Stimulated activated CD8-positive, alpha-beta memory T cell treated with anti-CD3 and anti-CD28 coated beads, Interleukin-2, amount 100 ng/mL, for 48 hours (primary cell): ENCODE data around the gene IFT81.
"Not testable (repeated sequence)": the region's sequence is repeated elsewhere in the genome, so short reads cannot be mapped to it uniquely, and the experiment has no call there.

Source experiments
- DNase-seq, 2 donors: peaks; one replicate each; pipeline ENCODE4 v3.0.0-alpha.2; 2020; ENCODE audit warnings: low read depth in 2 of 2

IFT81 gene

DNA sequence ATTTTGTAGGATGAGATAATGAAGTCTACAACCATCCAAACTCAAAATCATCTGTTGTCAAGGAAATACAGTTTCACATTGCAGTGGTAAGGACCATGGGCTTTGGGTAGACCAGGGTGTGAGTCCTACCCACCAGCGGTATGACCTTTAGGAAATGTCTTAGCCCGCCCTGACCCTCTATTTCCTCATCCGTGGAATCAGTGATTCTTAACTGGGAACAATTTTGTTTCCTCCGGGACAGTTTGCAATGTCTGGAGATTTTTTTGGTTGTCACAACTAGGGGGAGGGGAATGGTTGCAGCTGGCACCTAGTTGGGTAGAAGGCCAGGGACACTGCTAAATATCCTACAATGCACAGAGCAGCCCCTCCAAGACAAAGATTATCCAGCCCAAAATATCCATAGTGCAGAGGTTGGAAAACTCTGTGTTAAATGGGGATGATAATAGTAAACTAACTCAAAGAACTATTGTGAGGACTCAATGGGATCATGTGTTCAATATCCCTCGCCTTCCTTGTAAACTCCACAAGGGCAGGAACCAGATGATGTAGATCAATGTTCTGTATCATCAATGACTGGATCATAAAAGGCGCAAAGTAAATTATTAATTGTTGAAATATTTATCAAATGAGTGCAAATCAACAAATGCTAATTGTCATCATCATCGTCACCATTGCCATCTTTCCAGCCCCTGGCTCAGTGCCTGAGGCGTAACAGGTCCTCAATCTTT, 15.7 kb upstream of the IFT81 start:
- no peak for DNase-seq

DNA sequence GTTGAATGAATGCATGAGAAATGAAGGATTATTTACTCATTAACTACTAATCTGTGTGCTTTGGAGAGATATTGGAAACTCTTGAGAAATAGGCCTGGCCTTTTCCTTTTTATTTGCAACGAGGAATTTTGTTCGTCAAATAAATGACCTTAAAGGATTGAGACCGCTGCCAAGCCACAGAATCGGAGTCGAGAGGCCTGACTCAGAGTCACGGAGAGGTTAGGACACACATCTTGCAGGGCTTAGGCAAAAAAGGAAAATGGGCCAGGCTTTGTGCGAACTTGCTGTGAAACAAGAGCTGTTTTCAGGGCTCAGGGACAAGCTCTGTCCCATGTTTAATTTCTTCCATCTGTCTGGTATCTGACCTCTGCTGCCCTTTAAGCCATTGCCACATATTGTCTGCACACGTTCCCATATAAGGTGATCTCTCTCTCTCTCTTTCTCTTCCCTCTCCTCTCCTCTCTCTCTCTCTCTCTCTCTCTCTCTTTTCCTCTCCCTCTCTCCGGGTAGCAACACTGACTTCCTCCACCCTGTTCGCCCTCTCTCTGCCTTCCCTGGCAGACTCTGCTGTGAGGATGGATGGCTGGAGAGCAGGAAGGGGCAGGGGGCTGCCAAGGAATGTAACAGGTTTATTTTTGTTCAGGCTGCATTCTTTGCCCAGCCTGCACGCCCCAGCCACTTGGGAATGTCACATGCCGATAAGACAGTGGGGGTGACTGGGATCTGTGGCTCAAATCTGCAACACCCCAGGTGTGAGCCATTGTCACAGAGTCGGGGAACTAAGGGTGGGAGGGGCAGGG, 14.9 kb upstream of the IFT81 start:
- no peak for DNase-seq

DNA sequence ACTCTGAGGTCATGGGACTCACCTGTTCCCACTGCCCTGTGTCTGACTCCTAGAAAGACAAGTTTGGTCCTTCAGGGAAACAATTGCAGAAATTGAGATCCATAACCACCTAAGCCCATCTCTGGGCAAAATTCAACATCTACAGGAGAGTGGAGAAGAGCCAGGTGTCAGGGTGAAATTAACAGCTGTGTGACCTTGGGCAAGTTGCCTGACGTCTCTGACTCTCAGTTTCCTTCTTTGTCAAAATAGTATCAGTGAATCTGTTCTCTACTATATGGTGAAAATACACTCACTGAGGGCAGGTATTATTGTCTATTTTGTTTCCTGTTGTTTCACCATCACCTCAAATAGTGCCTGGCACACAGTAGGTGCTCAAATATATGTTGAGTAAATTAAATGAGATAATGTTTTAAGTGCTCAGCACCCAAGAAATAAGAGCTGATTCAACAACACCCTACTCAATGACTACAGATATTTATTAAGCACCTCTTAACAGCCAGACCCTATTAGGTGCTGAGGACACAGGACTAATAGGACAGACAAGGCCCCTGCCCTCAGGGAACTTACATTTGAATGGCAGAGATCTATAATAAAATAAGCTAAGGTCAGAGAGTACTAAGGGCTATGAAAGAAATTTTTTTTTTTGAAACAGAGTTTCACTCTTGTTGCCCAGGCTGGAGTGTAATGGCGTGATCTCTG, 14.2 kb upstream of the IFT81 start:
- no peak for DNase-seq

DNA sequence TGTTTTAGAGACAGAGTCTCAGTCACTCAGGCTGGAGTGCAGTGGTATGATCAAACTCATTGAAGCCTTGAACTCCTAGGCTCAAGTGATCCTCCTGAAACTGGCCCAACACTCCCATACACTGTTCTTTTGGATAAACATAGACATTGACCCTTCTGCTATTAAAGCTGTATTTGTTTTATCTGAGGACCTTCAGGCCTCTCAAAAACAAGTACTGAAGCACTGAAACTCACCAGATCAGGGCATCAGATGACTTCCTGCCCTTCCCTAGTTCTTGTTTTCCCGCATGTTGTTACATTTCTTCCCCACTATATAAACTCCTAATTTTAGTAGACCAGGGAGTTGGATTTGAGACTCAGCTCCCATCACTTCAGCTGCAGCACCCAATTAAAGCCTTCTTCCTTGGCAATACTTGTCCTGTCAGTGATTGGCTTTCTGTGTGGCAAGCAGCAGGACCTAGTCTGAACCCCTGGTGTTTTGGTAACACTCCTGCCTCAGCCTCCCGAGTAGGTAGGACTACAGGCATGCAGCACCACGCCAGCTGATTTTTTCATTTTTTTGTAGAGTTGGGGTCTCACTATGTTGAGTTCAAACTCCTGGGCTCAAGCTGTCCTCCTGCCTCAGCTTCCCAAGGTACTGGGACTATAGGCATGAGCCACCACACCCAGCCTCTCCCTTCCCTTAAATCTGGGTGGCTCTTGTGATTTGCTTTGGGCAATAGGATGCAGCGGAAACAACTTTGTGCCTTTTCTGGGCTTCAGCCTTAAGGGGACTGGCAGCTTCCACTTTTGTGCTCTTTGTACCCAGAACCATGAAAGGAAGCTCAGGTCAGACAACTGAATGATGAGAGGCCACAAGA, 12.5 kb upstream of the IFT81 start:
- DNase-seq: no peak

DNA sequence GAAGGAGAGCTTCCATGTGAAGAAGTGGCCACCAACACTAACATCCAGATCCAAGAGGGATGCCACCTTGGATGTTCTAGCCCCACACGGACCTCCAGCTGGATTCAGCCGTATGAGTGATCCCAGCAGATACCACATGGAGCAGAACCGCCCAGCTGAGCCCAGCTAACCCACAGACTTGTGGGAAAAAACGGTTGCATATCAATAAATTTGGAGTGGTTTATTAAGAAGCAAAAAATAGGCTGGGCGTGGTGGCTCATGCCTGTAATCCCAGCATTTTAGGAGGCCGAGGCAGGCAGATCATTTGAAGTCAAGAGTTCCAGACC, 11.9 kb upstream of the IFT81 start:
- DNase-seq: no peak

DNA sequence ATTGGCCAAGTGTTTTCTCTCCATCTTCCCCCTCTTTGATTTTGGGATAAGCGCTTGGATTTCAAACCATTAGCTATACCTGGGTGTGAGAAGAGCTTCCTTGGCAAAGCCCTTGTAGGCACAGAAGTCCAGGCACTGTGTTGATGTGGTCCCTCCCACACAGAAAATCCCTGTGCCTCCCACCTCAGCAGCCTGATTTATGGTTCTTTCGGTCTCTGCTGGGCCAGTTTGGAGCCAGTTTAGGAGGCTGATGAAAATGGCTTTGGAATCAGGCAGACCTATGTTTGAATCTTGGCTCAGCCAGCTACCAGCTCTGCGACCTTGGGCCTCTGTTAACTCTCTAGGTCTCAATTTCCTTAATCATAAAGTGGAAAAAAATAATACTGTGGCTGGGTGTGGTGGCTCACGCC, 9.6 kb upstream of the IFT81 start:
- DNase-seq: no peak

DNA sequence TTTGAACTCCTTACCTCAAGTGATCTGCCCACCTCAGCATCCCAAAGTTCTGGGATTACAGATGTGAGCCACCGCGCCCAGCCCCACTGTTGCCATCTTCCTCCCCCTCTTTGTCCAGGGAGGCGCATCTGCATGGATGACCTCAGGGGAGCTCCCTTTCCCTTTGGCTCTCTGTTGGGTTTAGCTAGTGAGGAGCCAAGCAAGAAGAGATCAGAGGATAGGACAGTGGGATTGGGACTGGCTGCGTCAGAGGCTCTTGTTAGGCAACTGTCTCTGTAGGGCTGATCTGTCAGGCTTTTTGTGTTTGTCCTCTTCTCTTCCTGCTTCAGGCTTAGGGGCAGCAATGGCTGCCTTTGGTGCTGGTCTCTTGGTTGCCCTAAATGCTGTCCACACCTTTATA, 8.5 kb upstream of the IFT81 start:
- no peak for DNase-seq

DNA sequence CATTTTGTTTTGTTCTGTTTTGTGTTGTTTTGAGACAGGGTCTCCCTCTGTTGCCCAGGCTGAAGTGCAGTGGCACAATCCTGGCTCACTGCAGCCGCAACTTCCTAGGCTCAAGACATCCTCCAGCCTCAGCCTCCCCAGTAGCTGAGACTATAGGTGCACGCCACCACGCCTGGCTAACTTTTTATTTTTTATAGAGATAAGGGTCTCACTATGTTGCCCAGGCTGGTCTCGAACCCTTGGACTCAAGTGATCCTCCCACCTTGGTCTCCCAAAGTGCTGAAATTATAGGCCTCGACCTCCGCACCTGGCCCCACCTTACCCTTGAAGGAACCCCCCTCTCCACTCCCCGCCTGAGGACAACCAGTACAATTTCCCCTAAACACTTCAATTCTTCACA, 7.5 kb upstream of the IFT81 start:
- no peak for DNase-seq

DNA sequence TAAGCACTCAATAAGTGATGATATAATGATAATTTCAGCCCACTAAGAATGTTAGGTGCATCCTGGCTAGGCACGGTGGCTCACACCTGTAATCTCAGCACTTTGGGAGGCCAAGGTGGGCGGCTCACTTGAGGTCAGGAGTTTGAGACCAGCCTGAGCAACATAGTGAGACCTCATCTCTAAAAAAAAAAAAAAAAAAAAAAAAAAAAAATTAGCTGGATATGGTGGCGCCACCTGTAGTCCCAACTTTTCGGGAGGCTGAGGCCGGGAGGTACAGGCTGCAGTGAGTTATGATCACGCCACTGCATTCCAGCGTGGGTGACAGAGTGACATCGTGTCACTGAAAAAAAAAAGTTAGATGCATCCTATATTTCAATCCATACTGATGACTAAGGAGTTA, 6.9 kb upstream of the IFT81 start:
- DNase-seq: not testable (repeated sequence)

DNA sequence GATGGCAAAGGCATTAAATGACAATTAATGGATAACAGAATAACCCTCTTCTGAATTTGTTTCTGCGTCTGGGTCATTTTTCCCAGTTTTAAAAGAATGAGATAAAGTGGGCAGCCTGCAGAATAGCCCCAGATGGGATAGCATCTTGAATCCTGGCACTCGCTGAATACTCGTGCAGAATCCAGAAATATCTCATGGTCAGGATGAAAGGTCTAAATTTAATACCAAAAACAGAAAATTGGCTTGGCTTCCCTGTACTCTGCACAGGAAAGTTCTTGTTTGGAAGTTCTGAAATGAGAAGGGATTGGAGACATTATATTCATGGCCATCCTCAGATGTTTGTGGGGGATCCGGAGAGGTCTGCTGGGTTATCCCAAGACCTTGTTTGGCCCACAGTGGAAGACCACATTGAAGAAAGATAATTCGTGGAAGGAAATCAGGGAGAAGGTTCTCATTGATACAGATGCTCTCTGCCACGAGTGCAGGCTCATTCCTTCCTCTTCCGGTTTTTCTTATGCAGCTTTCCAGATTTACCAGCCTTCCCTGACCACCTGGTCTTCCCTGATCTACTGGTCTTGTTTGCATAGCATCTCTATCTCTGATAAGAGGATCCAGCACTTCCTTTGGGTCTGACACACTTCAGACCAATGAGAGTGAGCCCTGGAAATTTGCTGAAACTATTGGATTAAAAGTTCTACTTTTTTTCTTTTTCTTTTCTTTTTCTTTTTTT, 6.0 kb upstream of the IFT81 start:
- no peak for DNase-seq

DNA sequence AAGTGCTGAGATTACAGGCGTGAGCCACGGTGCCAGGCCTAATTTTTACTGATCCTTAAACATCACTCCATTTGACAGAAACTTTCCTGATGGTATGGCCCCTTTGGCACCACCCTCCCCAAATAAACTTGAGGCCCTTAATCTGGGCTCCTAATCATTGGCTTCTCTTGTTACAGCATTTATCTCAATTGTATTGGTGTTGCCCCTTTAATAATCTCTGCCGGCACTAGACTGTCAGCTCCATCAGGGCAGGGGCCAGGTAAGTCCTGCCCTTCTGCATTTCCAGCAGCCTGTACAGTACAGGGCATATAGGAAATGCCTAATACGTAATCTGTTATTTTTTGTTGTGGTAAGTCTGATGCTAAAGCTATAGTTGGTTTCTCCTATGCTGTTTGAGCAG, 1.2 kb upstream of the IFT81 start:
- DNase-seq: no peak

DNA sequence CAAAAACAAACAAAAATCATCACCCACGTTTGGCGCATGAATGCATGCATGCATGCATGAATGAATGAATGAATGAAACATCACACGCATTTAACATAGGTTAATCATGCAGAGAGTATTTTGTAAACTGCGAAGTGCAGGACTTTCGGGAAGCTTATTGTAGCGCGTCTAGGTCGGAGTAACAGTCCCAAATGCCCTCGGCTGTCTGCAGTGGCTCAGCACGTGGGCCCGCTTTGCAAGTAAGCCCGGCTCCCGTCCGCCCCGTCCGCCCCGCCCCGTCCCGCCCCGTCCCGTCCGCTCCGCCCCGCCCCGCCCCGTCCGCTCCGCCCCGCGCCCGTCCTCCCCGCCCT, 263 bp upstream of the IFT81 start:
- no peak for DNase-seq

DNA sequence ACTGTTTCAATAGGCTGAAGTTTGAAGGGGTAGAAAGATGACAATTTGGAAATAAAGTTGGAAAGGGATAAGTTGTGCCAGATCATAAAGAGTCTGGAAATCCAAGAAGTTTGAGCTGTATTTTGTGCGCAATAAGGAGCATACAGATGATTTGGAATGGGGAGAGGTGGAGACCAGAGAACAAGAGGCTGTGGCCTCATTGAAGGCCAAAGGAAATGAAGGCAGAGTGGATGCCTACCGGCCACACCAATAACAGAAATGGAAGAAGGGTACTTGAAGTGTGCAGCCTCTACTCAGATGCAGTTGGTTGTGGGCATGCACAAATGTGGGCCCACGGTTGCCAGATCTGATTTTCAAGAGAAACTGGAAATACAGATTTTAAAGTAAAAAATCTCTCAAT, 2.4 kb downstream of the IFT81 start:
- DNase-seq: no peak

DNA sequence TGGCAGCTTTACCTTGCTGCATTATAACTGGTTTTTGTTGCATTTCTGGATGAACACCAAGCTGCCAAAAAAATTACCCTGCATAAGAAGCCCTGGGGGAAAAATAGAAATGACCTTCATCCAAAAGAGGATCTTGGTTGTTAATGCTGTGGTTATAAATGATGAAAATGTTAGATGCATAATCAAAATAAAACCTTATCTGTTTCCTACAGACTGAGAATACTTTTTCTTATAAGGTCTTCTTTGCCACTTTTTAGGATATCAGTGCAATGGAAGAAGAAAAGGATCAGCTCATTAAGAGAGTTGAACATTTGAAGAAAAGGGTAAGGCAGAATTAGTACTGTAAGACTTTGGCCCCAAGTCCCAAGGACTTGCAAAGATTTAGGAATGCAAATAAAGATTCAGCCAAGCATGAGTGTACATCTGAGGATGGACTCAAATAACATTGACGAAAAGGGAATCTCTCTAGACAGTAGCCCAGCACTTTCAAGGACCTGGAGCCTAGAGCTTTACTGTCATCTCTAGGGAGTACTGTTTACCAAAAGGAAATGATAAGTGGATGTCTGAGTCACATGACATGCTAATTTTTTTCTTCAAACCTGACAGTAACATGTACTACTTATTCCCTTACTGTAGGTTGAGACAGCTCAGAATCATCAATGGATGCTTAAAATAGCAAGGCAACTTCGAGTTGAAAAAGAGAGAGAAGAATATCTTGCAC, 10.7 kb downstream of the IFT81 start:
- DNase-seq: no peak

DNA sequence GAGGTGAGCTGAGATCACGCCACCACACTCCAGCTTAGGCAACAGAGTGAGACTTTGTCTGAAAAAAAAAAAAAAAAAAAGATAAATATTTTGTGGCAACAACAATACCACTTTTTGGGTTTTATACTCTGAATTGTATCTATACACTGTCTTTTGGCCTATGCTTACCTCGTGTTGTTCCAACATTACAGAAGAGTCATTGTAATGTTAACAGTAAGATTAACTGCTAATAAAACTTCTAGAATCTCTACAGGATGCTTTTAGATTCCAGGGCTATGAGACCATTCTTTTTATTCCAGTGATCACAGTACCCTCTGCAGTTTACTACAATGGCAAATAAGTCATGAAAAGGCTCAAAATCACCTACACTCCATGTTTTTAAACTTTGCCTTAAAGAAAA, 11.6 kb downstream of the IFT81 start:
- no peak for DNase-seq

DNA sequence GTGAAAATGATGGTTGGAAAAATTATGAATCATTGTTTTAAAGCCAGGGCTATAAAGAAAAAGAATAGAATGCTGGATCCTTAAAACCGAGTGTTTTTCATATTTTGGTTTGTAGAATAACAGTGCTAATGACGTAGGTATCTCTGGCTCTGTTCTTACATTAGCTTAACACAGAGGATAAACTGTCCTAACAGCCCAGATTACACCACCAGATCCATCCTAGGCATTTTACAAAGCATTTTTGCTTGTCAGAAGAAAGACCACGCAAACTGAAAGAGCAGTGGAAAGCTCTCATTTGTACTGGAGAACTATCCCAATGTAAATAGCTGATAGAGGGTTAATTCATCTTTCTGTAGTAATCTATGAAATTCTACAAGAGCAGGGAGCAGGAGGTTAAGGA, 13.6 kb downstream of the IFT81 start:
- no peak for DNase-seq

DNA sequence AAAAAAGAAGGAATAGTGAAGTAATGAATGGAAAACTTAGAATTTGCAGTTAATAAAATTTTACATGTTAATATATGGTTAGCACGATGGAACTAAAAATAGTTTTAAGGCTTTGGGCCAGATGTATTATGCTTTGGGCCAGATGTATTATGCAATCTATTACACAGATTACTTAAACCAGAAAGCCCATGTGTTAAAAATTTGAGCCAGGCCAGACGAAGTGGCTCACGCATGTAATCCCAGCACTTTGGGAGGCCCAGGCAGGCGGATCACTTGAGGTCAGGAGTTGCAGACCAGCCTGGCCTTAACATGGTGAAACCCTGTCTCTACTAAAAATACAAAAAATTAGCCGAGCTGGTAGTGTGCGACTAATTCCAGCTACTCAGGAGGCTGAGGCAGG, 17.2 kb downstream of the IFT81 start:
- DNase-seq: no peak

DNA sequence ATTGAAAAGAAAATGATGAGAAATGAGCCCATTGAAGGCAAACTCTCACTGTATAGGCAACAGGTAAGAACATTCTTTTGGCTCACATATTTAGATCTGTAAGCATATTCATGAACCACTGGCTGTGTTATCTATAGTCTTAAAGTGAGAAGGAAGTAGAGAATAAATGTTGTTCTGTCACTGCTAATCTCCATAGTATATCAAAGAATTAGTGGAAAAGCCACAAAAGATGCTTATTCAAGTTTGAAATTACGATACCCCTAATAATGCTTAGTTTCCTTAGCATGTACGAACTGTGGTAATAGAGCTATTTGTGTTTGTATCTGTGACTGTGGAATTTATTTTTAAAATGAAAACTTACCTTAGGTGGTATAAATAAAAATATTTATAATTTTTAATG, 22.8 kb downstream of the IFT81 start:
- DNase-seq: no peak

DNA sequence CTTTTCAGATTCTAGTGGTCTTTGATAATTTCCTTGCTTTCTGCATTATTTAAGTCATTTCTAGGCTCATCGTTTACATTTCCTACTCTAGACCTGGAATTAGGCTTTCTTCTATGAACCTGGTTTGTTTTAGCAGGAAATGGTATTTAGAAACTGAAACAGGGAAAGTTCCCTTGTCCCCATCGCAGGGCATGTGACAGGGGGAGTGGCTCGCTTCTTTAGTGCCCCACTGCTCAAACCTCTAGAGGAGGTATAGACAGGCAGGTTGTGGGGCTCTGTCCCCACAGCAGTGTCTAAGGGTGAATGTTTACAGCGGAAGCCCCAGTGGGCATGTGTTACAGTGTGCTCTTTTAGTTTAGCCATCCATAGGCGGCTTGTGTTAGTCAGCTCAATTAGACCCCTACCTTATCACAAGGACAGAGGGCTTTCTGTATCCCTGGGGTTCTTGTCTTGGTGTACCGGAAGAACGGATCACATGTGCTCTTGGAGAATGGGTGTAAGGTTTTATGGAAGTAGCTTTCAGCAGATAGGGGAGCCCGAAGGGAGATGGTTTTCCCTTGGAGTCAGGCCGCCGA, 25.0 kb downstream of the IFT81 start:
- DNase-seq: no peak

DNA sequence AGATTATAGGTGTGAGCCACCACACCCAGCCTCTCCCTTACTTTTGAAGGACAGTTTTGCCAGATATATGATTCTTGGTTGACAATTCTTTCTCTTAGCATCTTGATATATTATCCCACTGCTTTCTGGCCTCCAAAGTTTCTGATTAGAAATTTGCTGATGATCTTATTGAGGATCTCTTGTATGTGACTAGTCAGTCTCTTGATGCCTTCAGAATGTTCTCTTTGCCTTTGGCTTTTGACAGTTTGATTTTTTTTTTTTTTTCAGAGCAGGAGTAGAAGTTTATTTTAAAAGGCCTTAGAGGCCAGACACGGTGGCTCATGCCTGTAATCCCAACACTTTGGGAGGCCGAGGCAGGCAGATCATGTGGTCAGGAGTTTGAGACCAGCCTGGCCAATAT, 32.6 kb downstream of the IFT81 start:
- no peak for DNase-seq

DNA sequence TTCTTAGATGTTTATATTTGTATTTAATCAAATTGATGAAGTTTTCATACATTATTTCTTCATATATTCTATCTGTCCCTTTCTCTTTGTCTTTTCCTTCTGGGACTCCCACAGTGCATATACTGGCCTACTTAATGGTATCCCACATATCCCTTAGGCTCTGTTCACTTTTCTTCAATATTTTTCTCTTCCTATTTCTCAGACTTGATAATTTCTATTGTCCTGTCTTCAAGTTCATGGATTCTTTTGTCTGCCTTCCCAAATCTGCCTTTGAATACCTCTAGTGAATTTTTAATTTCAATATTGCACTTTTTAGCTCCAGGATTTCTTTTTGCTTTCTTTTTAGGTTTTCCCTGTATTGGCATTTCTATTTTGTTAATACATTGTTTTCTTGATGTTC, 33.4 kb downstream of the IFT81 start:
- DNase-seq: no peak
